ENCODE measurements around the gene SUPV3L1. TPM values are rescaled to one million over a fixed set of nuclear protein-coding genes. Genes with fewer than 3 reads are reported as not detected.

Gene SUPV3L1
- total RNA-seq, 1 experiment from 2014 or later: 55.3 TPM

- CTCF ChIA-PET: interaction anchor here (1.0 kb wide), 1 partner anchor 155 kb away, joined by 6 read pairs; no protein-coding TSS in a partner anchor
- no peak overlapping the region for H3K27ac ChIP-seq (ENCODE audit: low read depth, low read length, poor library complexity, severe bottlenecking)
- DNase-seq (ENCODE audit: low spot score): peak; percentile 91
Observed at GRCh38 chr10:69237528-69238159, 57.6 kb downstream of the SUPV3L1 start.

DNA sequence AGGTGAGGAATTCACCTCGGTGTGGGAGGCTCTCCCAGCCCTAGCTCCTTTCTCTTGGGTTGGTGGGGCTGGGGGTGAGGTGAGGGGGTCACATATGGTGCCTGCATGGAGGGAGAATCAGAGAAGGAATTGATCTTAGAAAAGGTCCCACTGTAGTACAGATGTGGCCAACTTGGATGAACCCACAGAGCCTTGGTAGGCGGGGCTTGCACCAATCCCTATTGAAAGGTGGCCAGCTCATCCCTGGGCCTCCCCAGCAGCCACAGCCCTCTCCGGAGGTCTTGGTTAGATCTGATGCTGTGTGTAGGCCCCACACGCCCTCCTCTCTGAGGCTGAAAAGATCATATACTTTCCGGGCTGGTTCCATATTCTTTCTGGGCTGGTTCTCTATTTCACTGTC lies 59.1 kb downstream of the SUPV3L1 start:
- H3K4me1 ChIP-seq (ENCODE audit: insufficient read depth, low read length, poor library complexity, severe bottlenecking): peaks cover 18% of the 10 kb centered on the region
- no peak overlapping the region for H3K27ac ChIP-seq (ENCODE audit: low read depth, low read length, poor library complexity, severe bottlenecking)
- no peak overlapping the region for H3K4me3 ChIP-seq (ENCODE audit: low read depth, low read length, poor library complexity, severe bottlenecking)
- ChIA-PET CTCF (interaction anchor here (0.6 to 1.8 kb wide), 5 partner anchors 10 to 644 kb away, joined by 3 to 16 read pairs (median 4); no protein-coding TSS in a partner anchor), POLR2A (ENCODE audit: low non-redundant PET) (interaction anchor here (0.6 kb wide), 1 partner anchor 70 kb away, joined by 3 read pairs; no protein-coding TSS in a partner anchor)
- intact Hi-C loops (cut with micrococcal nuclease; ENCODE audit: unreplicated experiment): loop anchor here (5.0 kb wide), 1 partner anchor 168 kb away; no protein-coding TSS in a partner anchor
- TF ChIP-seq CTCF (conservative IDR thresholded peaks at IDR 0.05; ENCODE audit: low read depth, low read length): no peak
- no peak for TF ChIP-seq EZH2 (IDR thresholded peaks at IDR 0.05; ENCODE audit: borderline replicate concordance, low read depth, low read length, poor library complexity, severe bottlenecking)
- H3K36me3 ChIP-seq (ENCODE audit: insufficient read depth, low read length, poor library complexity, severe bottlenecking): no peaks in the 10 kb centered on the region
- DNase-seq (ENCODE audit: low spot score): no peak
- no TSS peak for BruUV-seq (replicated peaks)
- H3K27me3 ChIP-seq (replicated peaks; ENCODE audit: insufficient read depth, low read depth, low read length, poor library complexity): no peaks in the 10 kb centered on the region
- H3K9me3 ChIP-seq (ENCODE audit: low read depth, low read length, poor library complexity, severe bottlenecking): no peaks in the 10 kb centered on the region

More at GRCh38 chr10:69237528-69238159, 57.6 kb downstream of the SUPV3L1 start:
- intact Hi-C loops (cut with micrococcal nuclease; ENCODE audit: unreplicated experiment): loop anchor here (1.0 to 5.0 kb wide), 3 partner anchors 155 to 270 kb away; no protein-coding TSS in a partner anchor
- TF ChIP-seq EZH2 (IDR thresholded peaks at IDR 0.05; ENCODE audit: borderline replicate concordance, low read depth, low read length, poor library complexity, severe bottlenecking): no peak
- peak; percentile 93 for TF ChIP-seq CTCF (conservative IDR thresholded peaks at IDR 0.05; ENCODE audit: low read depth, low read length)
- POLR2A ChIA-PET (ENCODE audit: low non-redundant PET): interaction anchor here (0.7 kb wide), 1 partner anchor 250 kb away, joined by 4 read pairs; no protein-coding TSS in a partner anchor
- Histone ChIP-seq H3K9me3 (ENCODE audit: low read depth, low read length, poor library complexity, severe bottlenecking) (no peaks in the 10 kb centered on the region), H3K36me3 (ENCODE audit: insufficient read depth, low read length, poor library complexity, severe bottlenecking) (no peaks in the 10 kb centered on the region), H3K4me1 (ENCODE audit: insufficient read depth, low read length, poor library complexity, severe bottlenecking) (peaks cover 10% of the 10 kb centered on the region), H3K27me3 (replicated peaks; ENCODE audit: insufficient read depth, low read depth, low read length, poor library complexity) (no peaks in the 10 kb centered on the region), H3K4me3 (ENCODE audit: low read depth, low read length, poor library complexity, severe bottlenecking) (no peak overlapping the region)
- no TSS peak for BruUV-seq (replicated peaks)

DNA sequence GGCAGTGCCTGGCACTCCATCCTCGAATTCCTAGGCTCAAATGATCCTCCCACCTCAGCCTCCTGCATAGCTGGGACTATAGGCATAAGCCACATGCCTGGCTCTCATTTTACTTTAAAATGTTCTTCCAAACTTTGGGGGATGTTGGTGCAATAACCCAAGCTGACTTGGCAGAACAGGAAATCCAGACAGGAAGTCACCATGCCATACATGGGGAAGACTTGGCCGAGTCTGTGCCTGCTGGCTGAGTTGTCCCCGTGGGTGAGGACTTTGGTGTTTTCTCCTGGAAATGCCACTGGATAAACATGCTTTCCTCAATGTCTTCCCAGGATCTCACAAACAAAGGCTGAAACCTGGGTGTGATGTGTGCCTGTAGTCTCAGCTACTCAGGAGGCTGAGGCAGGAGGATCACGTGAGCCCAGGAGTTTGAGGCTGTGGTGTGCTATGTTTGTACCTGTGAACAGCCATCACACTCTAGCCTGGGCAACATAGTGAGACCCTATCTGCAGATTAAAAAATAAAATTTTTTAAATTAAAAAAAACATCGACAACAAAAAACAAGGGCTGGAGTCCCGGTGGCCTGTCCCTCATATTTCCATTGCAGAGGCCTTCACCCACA lies 59.9 kb downstream of the SUPV3L1 start:
- no peaks in the 10 kb centered on the region for H3K9me3 ChIP-seq (ENCODE audit: low read depth, low read length, poor library complexity, severe bottlenecking)
- no peaks in the 10 kb centered on the region for H3K27me3 ChIP-seq (replicated peaks; ENCODE audit: insufficient read depth, low read depth, low read length, poor library complexity)
- TF ChIP-seq EZH2 (IDR thresholded peaks at IDR 0.05; ENCODE audit: borderline replicate concordance, low read depth, low read length, poor library complexity, severe bottlenecking) (no peak), CTCF (conservative IDR thresholded peaks at IDR 0.05; ENCODE audit: low read depth, low read length) (no peak)
- peak; percentile 47 for DNase-seq (ENCODE audit: low spot score)
- H3K36me3 ChIP-seq (ENCODE audit: insufficient read depth, low read length, poor library complexity, severe bottlenecking): no peaks in the 10 kb centered on the region
- no peak overlapping the region for H3K4me3 ChIP-seq (ENCODE audit: low read depth, low read length, poor library complexity, severe bottlenecking)
- ChIA-PET POLR2A (ENCODE audit: low non-redundant PET) (no interaction called here), CTCF (interaction anchor here (1.8 kb wide), 1 partner anchor 169 kb away, joined by 7 read pairs; no protein-coding TSS in a partner anchor)
- intact Hi-C loops (cut with micrococcal nuclease; ENCODE audit: unreplicated experiment): loop anchor here (5.0 kb wide), 1 partner anchor 167 kb away; no protein-coding TSS in a partner anchor
- H3K4me1 ChIP-seq (ENCODE audit: insufficient read depth, low read length, poor library complexity, severe bottlenecking): peaks cover 18% of the 10 kb centered on the region
- BruUV-seq (replicated peaks): no TSS peak
- no peak overlapping the region for H3K27ac ChIP-seq (ENCODE audit: low read depth, low read length, poor library complexity, severe bottlenecking)
